Measurements from ENCODE around the gene PRPF6. TPM values are rescaled to one million over a fixed set of nuclear protein-coding genes. Genes with fewer than 3 reads are reported as not detected.
"Not testable (repeated sequence)": the region's sequence is repeated elsewhere in the genome, so short reads cannot be mapped to it uniquely, and the experiment has no call there.

Gene PRPF6
- total RNA-seq, 1 donor from 2014 or later = 42.4 TPM

GRCh38 chr20:63973160-63973479, 7.8 kb upstream of the PRPF6 start:
- no peak for DNase-seq (ENCODE audit: low read depth)

DNA sequence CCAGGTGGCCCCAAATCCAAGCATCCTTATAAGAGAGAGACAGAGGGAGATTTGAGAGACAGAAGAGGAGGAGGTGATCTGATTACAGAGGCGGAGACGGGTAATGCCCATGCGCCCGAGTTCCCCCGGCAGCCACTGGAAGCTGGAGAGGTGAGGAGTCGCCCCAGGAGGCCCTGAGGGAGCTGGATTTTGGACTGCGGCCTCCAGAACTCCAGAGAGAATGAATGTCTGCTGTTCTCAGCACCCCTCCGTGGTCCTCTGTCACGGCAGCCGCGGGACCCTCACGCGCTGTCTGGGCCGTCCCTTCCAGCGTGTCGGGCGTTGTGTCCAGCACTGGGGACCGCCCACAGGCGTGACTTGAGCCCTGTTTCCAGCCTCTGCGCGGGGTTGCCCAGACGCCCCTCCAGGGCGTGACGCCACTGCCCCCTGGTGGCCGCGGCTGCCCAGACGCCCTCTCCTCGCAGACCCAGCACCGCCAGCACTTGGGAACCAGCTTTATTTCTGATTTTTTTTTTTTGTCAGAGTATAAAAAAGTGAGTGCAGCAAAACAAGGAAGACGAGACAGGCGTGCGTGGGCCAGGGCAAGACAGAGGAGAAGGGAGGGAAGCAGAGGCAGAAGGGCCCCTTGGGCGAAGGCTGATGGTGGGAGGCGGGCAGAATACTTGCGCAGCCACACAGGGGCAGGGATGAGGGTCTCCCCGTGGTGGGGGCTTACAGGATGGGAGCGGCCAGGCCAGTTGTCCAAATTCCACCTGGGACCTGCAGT, 7.1 kb upstream of the PRPF6 start:
- DNase-seq (ENCODE audit: low read depth) = peak; percentile 86

DNA sequence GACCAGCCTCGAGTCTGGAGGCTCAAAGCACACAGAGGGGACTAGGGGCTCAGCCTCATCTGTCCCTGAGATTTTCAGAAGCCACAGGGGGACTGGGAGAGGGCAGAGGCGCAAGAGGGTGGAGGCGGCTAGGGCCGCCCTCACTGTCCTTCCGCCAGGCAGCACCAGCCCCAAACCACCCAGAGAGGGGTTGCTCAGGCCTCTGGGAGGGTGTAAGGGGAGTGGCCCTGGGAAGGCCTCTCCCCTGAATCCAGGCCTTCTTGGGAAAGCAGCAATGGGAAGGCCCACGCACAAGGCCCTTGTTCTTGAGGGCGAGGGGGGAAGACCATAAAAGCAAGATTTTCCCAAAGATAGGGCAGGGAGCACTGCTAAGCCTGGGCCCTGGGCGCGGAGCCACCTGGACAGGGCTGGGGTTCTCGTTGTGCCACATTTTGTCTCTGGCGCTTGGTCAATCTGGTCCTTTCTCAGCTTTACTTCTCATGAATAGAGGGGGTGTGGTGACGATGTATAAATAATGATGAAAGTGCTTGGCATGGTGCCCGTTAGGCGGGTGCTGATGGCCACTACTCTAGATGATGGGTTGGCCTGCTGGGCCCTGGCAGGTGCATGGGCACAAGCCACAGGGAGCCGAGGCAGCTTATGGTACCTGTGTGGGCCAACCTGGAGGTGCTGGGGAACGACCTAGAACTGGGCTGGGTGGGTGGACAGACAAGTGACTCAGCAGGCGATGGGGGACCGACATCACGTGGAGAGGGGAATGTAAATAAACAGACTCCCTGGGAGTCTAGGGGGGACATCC, 6.3 kb upstream of the PRPF6 start:
- DNase-seq (ENCODE audit: low read depth) = no peak

DNA sequence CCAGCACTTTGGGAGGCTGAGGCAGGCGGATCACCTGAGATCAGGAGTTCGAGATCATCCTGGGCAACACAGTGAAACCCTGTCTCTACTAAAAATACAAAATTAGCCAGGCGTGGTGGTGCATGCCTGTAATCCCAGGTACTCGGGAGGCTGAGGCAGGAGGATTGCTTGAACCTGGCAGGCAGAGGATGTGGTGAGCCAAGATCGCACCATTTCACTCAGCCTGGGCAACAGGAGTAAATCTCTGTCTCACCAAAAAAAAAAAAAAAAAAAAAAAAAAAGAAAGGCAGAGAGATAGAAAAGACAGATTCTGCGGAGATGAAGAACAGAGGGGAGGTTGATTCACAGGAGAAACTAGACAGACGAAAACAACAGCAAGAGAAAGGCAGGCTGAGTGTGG, 4.4 kb upstream of the PRPF6 start:
- not testable (repeated sequence) for DNase-seq (ENCODE audit: low read depth)

DNA sequence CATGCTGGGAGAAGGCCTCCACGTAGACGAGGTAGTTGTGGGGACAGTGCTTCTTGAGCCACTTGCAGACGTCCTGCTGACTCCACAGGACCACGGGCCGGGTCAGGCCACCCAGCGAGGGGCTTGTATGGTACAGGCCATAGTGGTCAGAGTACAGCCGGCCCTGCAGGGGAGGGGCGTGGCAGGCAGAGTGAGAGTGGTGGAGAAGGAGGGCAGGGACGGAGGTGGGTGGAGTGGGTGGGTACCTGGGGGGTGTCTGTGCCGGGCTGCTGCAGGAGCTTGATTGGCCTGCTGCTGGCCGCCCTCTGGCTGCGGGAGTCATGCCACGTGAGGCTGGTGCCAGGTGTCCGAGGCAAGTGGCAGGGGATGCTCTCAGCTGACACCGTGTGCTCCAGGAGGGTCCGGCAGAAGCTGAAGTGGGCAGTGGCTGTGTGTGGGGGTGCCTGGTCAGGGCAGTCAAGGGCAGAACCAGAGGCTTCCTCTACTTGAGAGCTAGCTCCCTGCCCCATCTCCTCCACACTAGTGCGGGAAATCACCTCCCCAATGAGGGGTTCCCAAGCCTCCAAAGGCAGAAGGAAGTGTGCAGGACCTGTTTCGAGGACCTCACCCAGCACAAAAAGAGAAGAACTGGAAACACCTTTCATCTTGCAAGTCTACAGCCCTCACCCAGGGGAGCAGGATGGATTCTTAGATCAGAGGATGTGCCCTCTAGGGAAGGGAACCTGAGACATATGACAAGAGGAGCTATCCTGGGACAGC, 3.8 kb upstream of the PRPF6 start:
- no peak for DNase-seq (ENCODE audit: low read depth)

GRCh38 chr20:63977739-63978276, 3.1 kb upstream of the PRPF6 start:
- DNase-seq (ENCODE audit: low read depth) = peak; percentile 65

DNA sequence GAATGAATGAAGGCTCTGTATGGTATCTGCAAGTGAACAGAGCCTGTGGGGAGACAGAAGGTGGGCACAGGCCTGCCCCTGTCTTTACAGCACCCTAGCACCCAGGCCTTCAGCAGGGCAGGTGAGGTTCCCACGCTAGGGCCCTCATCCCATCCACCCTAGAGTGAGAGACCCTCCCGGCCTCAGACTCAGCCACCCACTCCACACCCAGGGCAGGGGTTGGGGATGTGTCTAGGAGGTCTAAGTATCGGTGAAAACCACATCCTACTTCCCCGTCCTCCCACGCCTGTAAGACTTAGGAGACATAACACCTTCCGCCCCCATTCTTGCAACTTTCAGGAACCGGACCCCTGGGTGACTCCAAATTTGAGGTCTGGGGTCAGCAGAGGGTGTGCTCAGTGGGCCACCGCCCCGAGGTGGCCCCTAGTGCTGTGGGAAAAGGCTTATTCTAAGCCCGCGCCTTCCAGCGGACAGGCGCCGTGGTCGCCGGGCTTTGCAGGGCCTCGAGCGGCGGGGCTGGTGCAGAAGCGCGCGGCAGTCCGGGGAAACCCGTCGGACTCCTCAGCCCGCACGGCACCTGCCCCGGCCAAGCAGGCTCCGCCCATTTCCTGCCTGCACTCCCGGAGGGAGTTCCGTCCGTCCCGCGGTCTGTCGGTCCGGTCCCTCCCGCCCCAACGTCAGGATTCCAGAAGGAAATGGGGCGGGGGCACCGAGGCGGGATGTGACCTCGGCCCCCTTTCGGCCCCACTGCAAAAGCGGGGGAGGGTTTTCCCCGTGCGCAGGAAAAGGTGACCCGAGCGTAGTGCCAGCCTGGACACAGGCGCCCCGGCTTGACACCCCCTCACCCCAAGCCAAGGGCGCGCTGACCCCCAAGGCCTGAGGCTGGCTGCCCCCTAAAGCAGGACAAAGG, 2.4 kb upstream of the PRPF6 start:
- DNase-seq (ENCODE audit: low read depth) = peak; percentile 49

- DNase-seq (ENCODE audit: low read depth) = no peak
These were observed 1.7 kb upstream of the PRPF6 start for GRCh38 chr20:63979229-63979556.

DNA sequence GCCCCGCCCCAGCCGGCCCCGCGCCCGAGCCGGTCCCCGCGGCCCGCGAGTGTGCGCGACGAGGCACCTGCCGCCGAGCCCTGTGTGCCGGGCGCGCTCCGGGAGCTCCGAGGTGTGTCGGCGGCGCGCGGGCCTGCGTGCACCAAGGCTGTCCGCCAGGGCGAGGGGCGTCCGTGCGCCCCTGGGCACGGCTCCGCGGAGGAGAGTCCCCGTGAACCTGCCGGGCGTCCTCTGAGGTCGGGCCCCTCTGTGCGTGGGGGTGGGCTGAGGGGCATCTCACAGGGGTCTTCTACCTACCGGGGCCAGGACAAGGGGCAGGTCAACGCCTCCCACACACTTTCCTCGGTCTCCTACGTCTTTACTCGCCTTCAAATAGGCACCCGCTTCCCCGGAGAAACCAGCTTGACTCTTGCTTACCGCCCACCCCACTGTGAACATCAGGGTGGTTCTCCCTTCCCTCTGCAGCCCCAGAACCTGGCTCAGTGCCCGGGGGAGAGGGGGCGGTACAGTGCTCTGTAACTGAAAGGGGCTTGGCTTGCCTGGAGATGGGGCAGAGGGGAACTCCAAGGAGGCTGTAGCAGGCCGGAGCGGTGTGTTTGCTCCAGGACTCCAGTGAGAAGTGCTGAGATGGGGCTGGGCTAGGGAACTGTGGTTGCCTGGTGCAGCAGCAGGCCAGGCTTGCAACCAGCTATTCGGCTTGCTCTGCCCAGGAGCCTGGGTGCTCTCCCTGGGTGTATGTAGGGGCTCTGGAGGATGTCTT, 1.2 kb upstream of the PRPF6 start, which contains the start of gene SAMD10:
Gene SAMD10 (minus strand): TSS at position 86 of the 760 bp plus-strand sequence. CDS start 175 bp downstream, outside the sequence.
- no peak for DNase-seq (ENCODE audit: low read depth)

DNA sequence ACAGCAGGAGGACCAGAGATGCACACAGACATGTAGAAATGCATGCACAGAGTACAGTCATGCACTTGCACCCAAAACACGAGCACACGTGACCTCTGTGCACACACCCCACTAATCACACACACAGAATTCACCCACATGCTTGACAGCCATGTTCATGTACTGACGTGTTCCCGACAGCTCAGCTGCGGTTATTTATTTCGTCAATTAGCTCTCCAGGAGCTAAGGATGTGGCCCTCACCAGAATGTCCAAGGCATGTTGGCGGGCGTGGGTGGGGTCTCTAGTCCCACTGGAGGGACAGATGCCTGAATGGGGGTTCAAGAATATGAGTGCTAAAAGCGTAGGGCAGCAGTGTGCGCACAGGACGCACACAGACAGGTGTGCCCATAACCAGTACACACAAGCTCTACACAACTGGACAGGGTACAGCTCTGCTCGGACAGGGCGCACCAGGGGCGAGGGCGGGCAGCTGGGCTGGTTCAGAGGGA, 571 bp upstream of the PRPF6 start:
- DNase-seq (ENCODE audit: low read depth) = no peak

DNA sequence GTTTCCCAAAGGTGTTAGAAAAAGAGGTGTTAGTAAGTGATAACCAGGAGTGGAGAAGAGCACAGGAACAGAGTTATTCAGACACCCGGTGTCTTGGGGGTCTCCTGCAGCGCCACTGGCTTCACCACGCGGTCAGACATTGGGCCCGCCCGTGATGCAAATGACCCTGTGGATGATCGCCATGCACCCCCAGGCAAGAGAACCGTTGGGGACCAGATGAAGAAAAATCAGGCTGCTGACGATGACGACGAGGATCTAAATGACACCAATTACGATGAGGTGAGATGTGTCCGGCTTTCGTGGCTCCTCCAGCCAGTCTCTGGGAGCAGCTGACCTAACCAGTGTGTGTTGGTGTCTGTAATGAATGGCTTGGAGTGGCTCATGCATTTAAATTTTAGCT, 2.0 kb downstream of the PRPF6 start:
- DNase-seq (ENCODE audit: low read depth) = no peak

DNA sequence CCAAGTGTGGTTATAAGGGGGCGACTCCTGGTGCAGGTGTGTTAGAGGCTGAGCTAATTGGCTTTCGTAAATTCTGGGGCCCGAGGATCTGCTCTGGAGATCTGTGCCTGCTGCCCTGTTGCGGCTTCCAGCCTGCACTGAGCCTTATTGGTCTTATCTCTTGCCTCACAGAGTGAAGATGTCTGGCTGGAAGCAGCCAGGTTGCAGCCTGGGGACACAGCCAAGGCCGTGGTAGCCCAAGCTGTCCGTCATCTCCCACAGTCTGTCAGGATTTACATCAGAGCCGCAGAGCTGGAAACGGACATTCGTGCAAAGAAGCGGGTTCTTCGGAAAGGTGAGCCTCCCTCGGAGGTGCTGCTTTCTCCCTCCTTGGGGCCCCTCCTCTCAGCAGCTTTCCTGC, 20.0 kb downstream of the PRPF6 start:
- DNase-seq (ENCODE audit: low read depth) = no peak

DNA sequence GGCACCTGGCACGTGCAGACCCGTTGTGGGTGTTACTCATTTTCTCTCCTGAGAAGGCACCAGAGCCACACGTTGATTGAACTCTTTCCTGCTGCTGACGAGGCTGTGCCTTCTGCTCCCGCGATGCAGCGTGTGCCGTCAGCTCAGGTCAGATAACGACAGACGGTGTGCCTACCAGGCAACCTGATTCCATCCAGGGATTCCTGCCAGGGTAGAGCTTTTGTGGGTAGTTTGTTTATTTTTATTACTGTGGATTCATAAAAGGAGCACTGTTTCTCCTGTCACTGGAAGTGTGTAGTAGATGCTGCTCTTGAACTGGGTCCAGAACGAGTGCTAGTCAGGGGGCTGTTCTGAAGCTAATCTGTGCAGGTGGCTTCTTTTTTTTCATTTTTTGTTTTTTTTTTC, 20.7 kb downstream of the PRPF6 start:
- peak; percentile 22 for DNase-seq (ENCODE audit: low read depth)

DNA sequence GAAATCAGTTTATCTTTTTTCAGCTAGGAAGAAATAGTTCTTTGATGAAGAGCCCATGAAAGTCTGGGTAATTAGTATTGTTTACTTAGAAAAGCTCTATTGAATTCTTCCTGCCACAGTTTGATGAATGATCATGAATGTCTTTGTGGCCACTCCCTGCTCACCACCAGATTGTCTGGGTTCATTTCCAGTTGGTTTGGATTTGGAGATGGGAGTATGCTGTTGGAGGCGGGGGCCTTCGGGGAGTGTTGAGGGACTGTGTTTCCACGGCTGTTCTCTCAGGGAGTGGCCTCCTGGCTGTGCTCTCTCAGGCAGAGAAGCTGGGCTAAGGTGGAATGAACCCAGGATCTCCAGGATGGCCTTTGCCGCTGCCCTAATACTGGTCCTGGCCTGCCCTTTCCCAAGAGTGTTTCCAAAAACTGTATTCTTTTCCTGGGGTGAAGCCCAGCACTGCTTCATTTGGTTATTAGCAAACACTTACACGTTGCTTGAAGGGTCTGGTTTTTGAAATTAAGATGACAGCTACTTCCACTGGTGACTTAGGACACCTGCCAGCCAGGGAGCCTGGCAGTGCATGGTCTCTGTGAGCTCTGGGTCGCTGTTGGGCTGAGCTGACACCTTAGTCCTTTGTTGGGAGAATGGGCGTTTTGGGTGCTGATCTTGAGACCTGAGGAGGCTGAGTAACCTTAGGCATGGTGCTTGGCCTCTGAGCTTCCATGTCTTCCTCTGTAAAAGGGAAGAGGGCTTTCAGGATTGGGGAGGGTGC, 23.2 kb downstream of the PRPF6 start:
- DNase-seq (ENCODE audit: low read depth) = no peak

- DNase-seq (ENCODE audit: low read depth) = no peak
These were observed 24.5 kb downstream of the PRPF6 start for GRCh38 chr20:64005394-64005793.

GRCh38 chr20:64006490-64006889, 25.6 kb downstream of the PRPF6 start:
- no peak for DNase-seq (ENCODE audit: low read depth)

DNA sequence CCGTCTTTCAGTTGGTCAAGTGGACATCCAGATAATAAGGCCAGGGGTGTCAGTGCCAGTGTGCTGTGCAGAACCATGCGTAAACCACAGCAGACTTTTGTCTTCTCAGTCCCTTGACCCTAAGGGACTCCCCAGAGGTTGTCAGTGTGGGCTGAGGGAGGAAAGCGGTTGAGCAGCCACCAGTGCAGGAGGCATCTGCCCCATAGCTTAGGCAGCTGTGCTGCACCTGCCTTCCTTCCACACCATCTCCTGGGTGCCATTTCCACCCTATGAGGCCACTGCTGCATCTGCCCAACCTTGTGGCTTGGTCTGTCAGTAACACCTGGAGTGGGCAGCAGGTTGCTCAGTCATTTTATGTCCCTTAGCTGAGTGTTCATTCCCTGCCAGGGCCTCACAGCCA, 26.0 kb downstream of the PRPF6 start:
- DNase-seq (ENCODE audit: low read depth) = peak; percentile 1

DNA sequence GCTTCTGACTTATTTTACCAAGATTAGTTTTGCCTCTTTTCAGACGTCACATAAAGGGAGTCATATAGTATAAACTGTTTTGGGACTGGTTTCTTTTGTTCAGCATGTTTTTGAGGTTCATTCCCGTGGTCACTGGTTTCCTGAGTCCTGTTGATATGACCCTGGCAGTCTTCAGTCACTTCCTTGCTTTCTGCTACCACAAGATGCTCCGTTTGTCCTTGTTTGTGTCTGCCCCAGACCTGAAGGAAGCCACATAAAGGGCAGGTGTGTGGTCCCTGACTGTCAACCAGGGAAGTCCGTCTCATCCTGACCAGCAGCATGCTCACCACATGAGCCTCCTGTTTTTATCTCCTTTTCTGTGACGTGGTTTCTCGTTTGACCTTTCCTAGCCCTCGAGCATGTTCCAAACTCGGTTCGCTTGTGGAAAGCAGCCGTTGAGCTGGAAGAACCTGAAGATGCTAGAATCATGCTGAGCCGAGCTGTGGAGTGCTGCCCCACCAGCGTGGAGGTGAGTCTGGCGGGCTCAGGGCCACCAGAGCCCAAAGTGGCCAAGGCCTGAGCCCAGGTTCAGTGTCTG, 29.0 kb downstream of the PRPF6 start:
- no peak for DNase-seq (ENCODE audit: low read depth)
